Heart left ventricle (tissue), 13 donors: ENCODE data around the gene TRAF3.

Experiments used
- CTCF ChIP-seq, 12 donors: fragments of 200-600 bp; sonication (generic) in 4 of 12; IDR thresholded peaks; one replicate each; pipeline versions ENCODE4 v1.5.0 to v1.8.0; 2018 to 2022; ENCODE audit warnings: antibody characterized with exemption in 12 of 12, mild to moderate bottlenecking in 5 of 12
- POLR2A ChIP-seq, 2 donors: fragments of 450-650 bp; IDR thresholded peaks; one replicate each; pipeline ENCODE4 v1.6.1; 2017; ENCODE audit warnings: antibody characterized with exemption in 2 of 2, mild to moderate bottlenecking in 2 of 2, moderate library complexity in 2 of 2
- donor health status: ischemic (EF 13 %, LVEDD 7.1; RV severe dilation, severe dysfunction).
- donor health status: DM: no; HTN: yes; CAD: no.
- donor health status: DM: no; HTN: no; CAD: no.
- donor health status: ischemic (EF 25% LVEDD 6.9; RV normal size, moderate dysfunction).
- donor health status: ischemic (EF 25% LVEDD 5.7; RV mildly dilated, moderate dysfunction).
- donor health status: ischemic (EF 35%, LVEDD 5.7; RV mildly dilated, moderate dysfunction).
- donor health status: nonischemic (EF 11% LVEDD 7.7; RV severe dilation, severe dysfunction).
- donor health status: DM: yes; HTN: yes; CAD: no.
- donor health status: PGD.
- donor health status: ischemic (EF 29% LVEDD 5.4; RV normal size, mild dysfunction).
- donor health status: nonischemic (EF 23%, LVEDD 6.1; RV moderate dilation, normal function).

GRCh38 chr14:102914474-102915291 is 137.4 kb downstream of the TRAF3 start:
- no peak for TF ChIP-seq POLR2A (IDR thresholded peaks at IDR 0.05)
- TF ChIP-seq CTCF (IDR thresholded peaks at IDR 0.05): no peak
